Measurements from ENCODE around the gene TENM4.

The TENM4 gene

GRCh38 chr11:79060081-79060953 lies 380.5 kb downstream of the TENM4 start:
- peak; percentile 52 for DNase-seq (ENCODE audit: low spot score)

- no peak for DNase-seq (ENCODE audit: low spot score)
Observed at GRCh38 chr11:79059141-79059540, 381.7 kb downstream of the TENM4 start.

GRCh38 chr11:79055856-79056631 lies 384.8 kb downstream of the TENM4 start:
- no peak for DNase-seq (ENCODE audit: low spot score)

GRCh38 chr11:79054636-79055035 lies 386.2 kb downstream of the TENM4 start:
- DNase-seq (ENCODE audit: low spot score), result no peak

GRCh38 chr11:79052544-79052943 lies 388.3 kb downstream of the TENM4 start:
- peak; percentile 72 for DNase-seq (ENCODE audit: low spot score)

- DNase-seq (ENCODE audit: low spot score), result no peak
Observed at GRCh38 chr11:79050786-79051185, 390.0 kb downstream of the TENM4 start.

- DNase-seq (ENCODE audit: low spot score), result no peak
Observed at GRCh38 chr11:79049741-79050179, 391.1 kb downstream of the TENM4 start.

- DNase-seq (ENCODE audit: low spot score), result no peak
Observed at GRCh38 chr11:79047980-79048379, 392.9 kb downstream of the TENM4 start.

GRCh38 chr11:79047321-79047720 lies 393.5 kb downstream of the TENM4 start:
- peak; percentile 70 for DNase-seq (ENCODE audit: low spot score)

GRCh38 chr11:79046366-79046765 lies 394.5 kb downstream of the TENM4 start:
- DNase-seq (ENCODE audit: low spot score), result peak; percentile 65

GRCh38 chr11:79045800-79046304 lies 395.0 kb downstream of the TENM4 start:
- peak; percentile 77 for DNase-seq (ENCODE audit: low spot score)

GRCh38 chr11:79045018-79045799 lies 395.6 kb downstream of the TENM4 start:
- DNase-seq (ENCODE audit: low spot score), result peak; percentile 78

- no peak for DNase-seq (ENCODE audit: low spot score)
Observed at GRCh38 chr11:79044201-79044600, 396.6 kb downstream of the TENM4 start.

GRCh38 chr11:79043726-79044125 lies 397.1 kb downstream of the TENM4 start:
- DNase-seq (ENCODE audit: low spot score), result no peak

- no peak for DNase-seq (ENCODE audit: low spot score)
Observed at GRCh38 chr11:79042824-79043223, 398.0 kb downstream of the TENM4 start.

- DNase-seq (ENCODE audit: low spot score), result no peak
Observed at GRCh38 chr11:79040348-79040747, 400.5 kb downstream of the TENM4 start.

- no peak for DNase-seq (ENCODE audit: low spot score)
Observed at GRCh38 chr11:79039122-79039521, 401.7 kb downstream of the TENM4 start.

- DNase-seq (ENCODE audit: low spot score), result no peak
Observed at GRCh38 chr11:79035881-79036280, 404.9 kb downstream of the TENM4 start.

- DNase-seq (ENCODE audit: low spot score), result no peak
Observed at GRCh38 chr11:79033833-79034232, 407.0 kb downstream of the TENM4 start.

GRCh38 chr11:79030448-79030847 lies 410.4 kb downstream of the TENM4 start:
- no peak for DNase-seq (ENCODE audit: low spot score)

GRCh38 chr11:79028225-79028624 lies 412.6 kb downstream of the TENM4 start:
- no peak for DNase-seq (ENCODE audit: low spot score)

All from SK-N-DZ (cell line).